ENCODE results near the gene OXTR.

Gene OXTR

GRCh38 chr3:8769088-8769822, at the start of gene OXTR:
Gene OXTR (minus strand): TSS chr3:8769613. CDS start chr3:8768187, 1,426 bp downstream.
- peak; percentile 68 for DNase-seq

DNA sequence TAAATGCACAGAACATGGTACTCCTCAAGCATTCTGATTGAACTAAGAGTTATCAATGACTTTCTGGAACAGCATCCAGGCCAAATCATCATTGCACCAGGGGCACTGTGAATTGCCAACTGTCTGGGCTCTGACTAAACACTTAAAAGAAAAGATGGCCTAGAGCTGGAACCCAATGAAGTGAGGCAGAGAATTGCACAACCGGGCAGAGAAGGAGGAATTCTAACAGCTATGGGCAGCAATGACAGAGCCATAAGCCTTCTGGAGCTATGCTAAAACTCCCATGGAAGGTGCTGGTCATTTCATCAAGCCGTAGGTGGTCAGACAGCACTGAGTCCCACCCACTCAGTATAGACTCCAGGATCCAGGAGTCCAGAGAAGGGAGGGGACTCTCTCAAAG, 48.1 kb upstream of the OXTR start:
- no peak for DNase-seq

DNA sequence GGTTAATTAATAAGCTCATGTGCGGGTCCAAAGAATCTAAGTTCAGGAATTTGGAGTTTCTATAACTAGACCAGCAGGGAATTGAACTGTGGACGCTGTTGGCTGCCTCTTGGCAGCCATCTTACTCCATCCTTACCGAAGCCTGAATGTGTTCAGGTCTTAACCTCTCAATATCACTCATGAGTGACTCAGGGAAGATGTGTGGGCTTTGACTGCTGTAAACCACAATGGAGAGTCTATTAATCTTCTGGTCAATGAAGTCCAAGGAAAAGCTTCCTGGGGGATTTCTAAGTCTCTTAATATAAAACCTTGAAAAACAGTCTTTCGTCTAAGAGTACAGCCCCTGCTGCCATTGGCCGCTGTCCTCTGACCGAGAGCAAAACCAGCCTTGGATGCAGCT, 46.7 kb upstream of the OXTR start:
- DNase-seq = no peak

- no peak for DNase-seq
These were observed 44.0 kb upstream of the OXTR start for GRCh38 chr3:8813411-8813810.

DNA sequence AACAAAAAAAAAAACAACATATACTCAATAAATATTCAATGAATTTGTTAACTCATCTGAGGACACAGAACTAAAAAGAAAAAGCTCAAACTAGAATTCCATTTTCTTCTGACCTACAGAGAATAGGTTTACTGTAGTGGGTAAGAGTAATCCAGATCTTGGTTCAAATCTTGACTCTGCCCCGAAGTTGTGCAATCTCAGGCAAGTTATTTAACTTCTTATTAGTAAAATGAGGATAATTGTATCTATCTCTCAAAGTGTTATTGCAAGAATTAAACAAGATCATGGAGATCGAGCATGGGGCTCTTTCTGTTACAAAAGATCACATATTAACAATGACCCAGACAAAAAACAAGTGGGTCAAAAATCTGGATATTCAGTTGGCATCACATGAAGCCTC, 41.1 kb upstream of the OXTR start:
- DNase-seq = no peak

DNA sequence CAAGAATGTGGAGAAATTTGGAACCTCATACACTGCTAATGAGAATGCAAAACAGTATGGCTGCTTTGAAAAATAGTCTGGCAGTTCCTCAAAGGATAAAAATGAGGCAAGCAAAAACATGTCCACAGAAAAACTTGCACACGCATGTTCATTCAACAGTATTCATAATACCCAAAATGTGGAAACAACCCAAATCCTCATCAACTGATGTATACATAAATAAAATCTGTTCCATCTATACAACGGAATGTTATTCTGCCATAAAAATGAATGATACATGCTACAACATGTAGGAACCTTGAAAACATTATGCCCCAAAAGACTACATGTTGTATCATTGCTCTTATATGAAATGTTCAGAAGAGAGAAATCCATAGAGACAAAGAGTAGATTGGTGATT, 36.4 kb upstream of the OXTR start:
- DNase-seq = no peak

DNA sequence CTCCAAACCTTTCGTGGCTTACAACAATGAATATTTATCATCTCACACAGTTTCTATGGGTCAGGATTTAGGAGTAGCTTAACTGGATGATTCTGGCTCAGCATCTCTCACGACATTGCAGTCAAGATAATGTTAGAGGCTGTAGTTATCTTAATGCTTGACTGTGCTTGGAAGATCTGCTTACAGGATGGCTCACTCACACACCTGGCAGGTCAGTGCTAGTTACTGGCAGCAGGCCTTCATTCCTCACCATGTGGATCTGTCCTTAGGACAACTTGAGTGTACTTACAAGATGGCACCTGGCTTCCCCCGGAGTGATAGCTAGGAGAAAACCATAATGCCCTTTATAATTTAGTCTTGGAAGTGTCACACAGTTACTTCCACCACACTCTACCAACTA, 32.8 kb upstream of the OXTR start:
- DNase-seq = no peak

DNA sequence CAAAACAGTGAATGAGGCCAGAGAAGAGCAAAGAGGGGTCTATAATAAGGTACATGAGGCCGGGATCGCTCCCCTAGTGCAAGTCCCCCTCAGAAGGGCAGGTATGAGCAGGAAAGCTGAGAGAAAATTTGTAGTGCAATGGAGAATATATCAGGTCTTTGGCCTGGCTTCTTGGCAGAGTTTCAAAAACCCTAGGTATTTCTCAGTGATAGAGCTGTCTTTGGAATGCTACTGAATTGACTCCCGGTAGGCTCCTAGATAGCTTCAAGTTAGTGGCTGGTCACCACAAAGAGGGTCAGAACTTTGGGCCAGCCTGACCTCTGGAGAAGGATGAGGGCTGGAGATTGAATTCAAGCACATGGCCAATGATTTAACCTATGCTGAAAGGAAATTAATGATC, 30.6 kb upstream of the OXTR start:
- DNase-seq = no peak

DNA sequence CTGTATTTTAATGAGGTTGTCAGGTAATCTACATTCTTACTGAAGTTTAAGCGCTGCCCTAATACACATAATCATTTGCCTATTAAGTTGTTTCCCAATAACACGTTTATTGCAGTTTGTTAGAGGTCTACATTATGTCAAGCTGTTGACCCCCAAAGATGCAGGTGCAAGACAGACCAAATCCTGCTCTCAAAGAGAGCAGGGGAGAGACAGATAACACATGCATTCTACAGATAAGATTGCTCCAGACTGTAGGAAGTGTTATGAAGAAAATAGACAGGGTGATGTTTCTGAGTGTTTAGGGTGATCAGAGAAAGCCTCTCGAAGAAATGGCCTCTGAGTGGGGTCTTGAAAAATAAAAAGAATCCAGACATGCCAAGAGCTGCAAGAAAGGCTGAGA, 24.8 kb upstream of the OXTR start:
- no peak for DNase-seq

GRCh38 chr3:8793242-8793641, 23.8 kb upstream of the OXTR start:
- DNase-seq = no peak

- no peak for DNase-seq
These were observed 21.1 kb upstream of the OXTR start for GRCh38 chr3:8790529-8790928.

- no peak for DNase-seq
These were observed 15.4 kb upstream of the OXTR start for GRCh38 chr3:8784676-8785435.

DNA sequence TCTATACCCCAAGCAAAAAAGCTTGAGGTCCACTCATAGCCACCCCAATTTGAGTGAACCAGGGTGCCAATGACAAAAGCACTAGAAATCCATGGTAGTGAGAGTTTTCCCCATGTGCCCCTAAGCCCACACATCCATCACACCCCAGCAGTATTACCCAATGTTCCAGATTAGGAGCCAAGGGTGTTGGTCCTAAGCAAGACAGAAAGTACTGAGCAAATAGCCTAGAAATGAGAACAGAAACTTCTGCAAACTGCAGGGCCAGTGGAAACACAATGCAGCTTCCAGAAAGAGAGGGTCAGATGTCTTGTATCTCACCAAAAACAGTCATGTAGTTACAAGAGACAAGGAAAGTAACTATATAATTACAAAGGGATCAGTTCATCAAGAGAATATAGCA, 10.9 kb upstream of the OXTR start:
- DNase-seq = no peak

- no peak for DNase-seq
These were observed 9.1 kb upstream of the OXTR start for GRCh38 chr3:8778475-8778874.

- no peak for DNase-seq
These were observed 8.5 kb upstream of the OXTR start for GRCh38 chr3:8777978-8778267.

DNA sequence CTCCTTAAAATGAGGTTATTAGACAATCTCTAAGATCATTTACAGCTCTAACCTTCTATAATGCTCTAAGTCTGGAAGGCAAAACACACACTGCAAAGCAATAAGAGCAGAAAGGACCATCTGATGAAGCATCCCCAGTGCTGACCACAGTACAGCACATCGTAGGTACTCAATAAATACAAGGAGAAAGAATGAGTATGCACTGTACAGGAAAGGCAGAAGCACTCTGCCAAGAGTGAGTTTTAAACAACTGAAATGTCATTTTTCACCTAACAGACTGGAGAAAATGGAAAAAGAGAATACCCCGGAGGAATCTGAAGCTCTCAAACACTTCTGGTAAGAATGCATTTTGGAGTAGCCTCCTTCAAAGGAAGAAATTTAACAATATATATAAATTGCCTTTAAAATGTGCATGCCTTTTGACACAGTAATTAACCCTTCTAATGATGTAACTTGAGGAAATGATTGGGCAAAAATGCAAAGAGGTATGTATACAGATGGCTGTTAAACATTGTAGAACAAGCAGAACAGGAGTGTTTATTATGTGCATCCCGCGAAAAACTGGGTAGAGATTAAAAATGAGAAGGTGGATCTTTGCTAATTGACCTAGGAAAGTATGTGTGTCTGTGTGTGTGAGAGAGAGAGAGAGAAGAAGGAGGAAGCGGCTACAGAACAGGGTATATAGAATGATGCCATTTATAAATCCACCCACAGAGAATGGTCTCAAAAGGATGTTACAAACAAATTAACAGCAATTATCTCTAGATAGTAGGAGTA, 8.0 kb upstream of the OXTR start:
- DNase-seq = no peak

- DNase-seq = no peak
These were observed 7.0 kb upstream of the OXTR start for GRCh38 chr3:8776406-8776805.

- no peak for DNase-seq
These were observed 6.2 kb upstream of the OXTR start for GRCh38 chr3:8775602-8776001.

- no peak for DNase-seq
These were observed 5.8 kb upstream of the OXTR start for GRCh38 chr3:8775181-8775580.

- no peak for DNase-seq
These were observed 4.6 kb upstream of the OXTR start for GRCh38 chr3:8773941-8774542.

DNA sequence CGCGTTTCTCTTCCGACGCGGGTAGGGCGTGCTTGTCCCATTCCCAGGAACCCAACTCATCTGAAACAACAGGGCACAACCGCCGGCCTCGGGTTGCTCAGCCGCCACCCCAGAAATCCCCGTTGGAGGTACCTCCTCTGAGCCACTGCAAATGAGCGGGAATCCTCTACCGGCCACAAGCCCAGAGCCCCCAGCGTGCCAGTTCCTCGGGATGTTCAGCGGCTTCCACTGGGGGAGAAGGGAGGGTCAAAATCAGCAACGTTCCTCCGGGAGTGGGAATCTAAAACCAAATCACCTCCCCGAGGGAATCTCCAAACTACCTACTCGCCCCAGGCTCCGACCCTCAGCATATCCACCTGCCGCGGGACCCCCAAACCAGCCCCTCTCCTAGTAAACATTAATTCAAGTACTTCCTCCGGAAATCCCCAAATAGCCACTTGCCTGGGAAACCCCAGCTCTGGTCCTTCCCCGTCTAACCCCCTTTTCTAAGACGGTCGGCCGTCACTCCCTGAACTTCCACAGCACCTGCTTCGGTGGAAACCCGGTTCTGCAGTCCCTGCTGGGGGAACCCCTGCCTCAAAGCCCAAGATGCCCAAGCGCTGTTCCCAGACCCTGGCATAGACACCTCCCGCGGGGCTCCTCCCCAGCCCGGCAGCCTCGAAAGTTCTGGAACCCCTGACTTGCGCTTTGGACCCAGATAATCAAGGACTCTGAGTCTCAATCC, 887 bp downstream of the OXTR start:
- DNase-seq = peak; percentile 46

DNA sequence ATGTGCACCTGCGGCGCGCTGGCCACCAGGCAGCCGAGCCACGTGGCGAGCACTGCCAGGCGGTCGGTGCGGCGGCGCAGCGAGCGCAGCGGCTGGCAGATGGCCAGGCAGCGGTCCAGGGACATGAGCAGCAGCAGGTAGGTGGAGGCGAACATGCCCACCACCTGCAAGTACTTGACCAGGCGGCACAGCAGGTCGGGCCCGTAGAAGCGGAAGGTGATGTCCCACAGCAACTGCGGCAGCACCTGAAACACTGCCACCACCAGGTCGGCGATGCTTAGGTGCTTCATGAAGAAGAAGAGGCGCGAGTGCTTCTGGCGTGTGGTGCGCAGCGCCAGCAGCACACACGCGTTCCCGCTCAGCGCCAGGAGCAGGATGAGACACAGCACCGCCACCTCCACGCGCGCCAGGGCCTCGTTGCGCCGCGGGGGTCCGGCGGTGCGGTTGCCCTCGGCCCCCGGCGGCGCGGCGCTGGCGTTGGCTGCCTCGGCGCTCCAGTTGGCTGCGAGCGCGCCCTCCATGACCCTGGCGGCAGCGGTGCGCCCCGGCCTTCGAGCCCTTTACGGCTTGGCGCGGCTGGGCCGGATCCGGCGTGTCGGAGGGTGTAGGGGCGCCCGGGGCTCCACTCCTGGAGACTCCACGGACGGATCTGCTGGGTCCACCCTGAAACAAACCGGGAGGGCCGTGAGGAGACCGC, 1.6 kb downstream of the OXTR start:
- DNase-seq = peak; percentile 84
